NCI-H2081 treated with DMSO at 0.1 percent for 48 hours (cell line): ENCODE results near the gene POU2AF1.
A peak's percentile ranks its signal among the peaks of the same experiment; 100 is the strongest.

Experiments used
- DNase-seq: peaks from one replicate; lab custom pipeline; 2025; lab: John Stamatoyannopoulos, UW

The POU2AF1 gene

DNA sequence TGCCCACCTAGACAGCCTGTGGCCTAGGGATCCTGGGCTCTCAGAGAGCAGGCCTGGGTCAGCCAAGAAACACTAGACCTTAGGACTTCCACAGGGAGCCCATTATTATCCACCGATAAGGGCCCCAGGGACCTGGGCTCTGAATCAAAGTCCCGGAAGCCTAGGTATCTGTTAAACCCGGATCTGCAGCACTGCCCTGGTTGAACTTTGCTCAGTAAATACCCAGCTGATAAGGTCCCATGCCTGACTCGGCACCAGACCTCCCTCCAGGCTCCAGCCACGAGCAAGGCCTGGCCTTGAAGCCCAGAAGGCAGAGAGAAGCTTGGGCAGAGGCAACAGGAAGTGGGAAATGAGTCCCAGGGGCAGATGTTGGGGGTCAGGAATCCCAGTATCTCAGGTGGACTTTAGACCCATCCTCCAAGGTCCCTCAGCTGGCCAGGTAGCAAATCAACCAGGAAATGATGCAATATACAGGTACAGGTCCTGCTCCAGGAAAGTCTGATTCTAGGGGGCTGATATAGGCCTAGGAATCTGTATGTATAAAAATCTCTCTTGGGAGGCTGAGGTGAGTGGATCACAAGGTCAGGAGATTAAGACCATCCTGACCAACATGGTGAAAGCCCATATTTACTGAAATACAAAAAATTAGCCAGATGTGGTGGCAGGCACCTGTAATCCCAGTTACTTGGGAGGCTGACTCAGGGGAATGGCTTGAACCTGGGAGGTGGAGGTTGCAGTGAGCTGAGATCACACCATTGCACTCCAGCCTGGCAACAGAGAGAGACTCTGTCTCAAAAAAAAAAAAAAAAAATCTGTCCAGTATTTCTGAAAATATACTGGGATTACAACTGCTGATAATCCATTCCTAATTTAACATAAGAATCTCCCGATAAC, 18.7 kb downstream of the POU2AF1 start:
- DNase-seq = no peak

DNA sequence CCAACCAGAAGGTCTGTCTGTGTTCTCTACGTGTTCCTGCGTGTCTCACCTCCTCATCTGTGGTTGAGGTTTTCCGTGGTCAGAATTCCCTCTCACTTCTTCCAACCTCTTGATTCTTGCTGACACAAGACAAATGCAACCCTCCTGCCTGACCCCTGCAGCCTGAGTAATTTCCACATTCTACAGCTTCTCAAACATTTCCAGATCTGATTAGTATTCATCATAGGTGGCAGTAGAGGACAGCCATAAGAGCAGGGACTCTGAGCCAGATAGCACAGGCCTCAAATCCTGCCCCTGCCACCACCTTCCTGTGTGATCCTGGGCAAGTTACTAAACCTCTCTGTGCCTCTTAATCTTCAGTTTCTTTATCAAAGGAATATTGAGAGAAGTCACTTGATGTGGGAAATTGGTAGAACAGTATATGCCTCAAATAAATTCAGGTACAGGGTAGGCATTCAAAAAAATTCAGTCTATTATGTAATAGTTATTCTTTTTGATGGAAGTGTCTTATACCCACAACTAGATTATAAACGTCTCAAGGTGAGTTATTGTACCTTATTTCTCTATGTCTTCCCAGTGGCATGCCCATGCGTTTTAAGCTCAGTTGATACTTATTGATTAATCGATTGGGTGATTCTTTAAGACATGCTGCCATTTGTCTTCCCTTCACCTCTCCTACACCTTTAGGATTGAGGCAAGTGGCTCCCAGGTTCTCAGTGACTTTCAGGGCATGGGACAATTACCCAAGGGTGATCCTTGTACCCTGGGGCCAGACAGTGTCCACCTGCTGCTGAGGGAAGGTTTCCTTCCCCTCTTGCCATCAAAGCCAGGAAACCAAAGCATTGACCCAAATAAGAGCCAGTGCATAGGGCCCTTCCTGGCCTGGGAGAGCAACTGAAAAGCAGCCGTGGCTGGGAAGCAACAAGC, 19.6 kb downstream of the POU2AF1 start:
- no peak for DNase-seq

DNA sequence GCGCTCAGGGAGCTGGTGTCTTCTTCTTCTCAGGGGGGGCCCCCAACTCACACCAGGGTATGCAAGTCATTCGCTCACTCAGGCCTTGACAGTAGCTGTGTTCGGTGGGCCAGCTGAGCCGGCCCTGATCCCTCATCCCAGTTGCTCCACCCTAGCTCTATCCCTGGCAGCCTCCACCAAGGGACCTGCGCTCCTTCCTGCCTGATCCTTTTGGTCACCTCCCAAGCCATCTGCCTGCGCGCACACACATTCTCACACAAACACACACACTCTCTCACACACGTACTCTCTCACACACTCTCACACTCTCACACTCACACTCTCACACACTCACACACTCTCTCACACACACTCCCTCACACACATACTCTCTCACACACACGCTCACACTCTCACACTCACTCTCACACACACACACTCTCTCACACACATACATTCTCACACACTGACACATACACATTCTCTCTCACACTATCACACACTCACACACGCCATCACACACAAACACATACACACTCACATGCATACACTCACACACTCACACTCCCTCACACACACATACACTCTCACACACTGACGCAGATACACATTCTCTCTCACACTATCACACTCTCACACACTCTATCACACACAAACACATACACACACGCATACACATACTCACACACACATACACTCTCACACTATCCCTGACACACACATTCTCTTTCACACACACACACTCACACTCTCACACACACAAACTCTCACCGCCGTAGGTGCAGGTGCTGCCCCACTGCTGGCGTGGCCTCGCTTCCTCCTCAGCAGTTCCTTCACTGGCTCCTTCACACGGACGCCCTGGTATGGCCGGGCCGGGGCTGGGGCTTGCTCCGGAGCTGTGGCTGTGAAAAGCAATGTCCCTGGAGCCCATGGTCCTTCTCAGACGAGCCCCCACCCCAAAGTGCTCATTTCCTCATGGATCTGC, 20.8 kb downstream of the POU2AF1 start:
- DNase-seq = no peak

DNA sequence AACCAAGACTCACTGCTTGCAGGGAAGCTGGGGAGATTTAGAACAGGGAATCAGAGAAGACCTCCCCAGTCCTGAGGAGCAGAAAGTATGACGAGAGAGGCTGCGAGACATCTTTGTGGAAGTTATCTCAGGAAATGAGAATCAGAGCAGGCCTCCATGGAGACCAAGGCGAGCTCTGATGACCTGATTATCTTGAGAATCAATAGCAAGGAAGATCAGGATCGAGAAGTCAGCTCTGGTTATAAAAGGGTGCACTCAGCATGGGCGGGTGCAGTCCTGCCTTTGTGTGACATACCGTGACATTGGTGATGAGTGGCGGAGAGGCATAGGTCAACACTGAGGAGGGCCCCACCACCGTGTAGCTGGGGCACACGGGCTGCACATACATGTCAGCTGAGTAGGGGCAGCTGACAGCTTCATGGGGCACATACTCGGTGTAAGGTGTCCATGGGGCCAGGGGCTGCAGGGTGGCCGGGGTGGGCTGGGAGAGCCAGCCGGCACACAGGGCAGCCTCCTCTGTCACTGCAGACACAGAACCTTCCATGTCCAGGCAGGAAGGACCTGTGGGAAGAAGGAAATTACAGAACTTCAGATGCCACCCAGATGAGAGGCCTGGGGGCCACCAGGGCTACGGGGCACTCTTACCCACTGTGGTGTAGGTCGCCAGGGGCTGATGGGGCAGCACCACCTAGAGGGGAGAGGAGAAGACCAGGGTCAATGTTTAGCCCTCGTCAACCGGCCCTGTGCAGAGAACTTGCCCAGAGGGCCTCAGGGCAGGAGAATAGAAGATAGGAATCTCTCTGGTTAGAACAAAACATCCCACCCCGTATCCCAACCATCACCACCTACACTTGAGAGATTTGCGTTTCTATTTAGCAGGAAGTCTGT, 21.7 kb downstream of the POU2AF1 start:
- DNase-seq = no peak

DNA sequence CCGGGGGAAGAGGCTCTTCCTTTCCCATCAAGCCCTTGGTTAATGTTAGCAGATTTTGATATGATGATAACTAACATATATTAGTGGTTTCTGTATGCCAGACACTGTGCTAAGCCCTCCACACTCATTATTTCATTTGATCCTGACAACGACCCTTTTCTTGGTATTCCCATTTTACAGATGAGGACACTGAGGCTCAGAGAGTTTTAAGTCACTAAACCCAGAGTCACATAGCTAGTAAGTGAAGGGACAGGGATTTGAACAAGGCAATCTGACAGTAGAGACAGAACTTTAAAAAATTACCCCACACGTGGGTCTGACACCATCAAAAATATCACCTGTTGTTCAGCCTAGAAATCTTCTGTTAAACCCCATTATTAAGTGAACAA, 22.4 kb downstream of the POU2AF1 start:
- DNase-seq = no peak

DNA sequence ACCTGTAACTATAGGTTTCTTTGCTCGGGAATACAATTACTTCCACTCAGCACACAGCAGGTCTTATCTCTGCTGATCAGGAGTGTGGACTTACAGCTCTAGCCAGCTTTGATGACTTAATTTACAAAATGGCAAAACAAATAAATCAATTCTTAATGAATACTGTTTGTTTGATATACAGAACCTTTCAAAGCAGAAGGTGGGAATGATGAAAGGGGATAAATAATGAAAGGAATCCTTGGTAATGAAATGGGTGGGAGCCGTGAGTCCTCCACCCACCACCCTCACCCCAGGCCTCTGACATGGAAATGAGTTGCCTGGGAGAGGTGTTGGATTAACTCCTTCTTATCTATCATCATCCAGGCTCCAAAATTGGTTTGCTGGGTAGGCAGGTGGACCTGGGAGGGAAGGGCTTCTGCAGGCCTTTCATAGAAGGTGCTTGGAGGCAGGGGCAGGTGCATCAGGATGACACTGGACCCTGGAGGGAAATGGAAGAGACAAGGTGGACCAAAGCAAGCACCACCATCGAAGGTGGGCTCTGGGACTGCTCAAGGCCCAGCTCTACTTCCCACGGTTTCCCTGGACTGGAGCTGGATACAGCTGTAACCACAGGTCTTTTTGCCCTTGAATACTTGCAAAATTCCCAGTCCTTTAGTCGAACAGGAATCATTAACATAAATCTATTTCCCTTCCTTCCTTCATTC, 23.0 kb downstream of the POU2AF1 start:
- peak; percentile 69 for DNase-seq

DNA sequence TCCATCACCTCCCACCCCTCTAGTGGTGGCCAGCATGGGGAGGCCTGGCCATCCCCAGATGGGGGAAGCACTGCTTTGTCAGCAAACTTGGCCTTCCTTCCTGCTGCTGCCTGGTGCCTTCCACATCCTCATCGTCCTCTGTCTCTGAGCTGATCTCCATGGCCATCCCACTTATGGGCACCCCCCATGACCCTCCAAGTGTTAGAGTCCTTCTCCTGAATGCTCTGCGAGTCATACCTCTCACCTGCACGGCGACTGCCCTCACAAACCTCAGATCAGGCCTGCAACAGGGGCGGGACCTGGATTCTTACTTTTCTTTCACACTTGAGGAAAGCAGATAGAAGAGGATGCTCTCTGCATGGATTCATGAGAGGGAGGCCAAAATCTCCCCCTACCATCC, 24.0 kb downstream of the POU2AF1 start:
- DNase-seq = no peak

DNA sequence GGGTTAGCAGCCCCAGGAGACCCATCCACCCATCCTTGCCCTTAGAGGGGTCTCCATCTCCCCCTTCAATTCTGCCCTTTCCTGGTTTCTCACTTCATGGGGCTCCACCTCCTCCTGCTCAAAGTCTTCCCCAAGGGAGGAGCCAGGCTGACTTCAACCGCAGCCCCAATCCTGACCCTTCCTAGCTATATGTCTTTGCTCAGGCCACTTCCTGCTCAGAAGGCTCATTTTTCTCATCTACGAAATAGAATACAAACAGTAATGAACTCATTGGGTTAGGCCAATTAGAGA, 24.5 kb downstream of the POU2AF1 start:
- DNase-seq = no peak

DNA sequence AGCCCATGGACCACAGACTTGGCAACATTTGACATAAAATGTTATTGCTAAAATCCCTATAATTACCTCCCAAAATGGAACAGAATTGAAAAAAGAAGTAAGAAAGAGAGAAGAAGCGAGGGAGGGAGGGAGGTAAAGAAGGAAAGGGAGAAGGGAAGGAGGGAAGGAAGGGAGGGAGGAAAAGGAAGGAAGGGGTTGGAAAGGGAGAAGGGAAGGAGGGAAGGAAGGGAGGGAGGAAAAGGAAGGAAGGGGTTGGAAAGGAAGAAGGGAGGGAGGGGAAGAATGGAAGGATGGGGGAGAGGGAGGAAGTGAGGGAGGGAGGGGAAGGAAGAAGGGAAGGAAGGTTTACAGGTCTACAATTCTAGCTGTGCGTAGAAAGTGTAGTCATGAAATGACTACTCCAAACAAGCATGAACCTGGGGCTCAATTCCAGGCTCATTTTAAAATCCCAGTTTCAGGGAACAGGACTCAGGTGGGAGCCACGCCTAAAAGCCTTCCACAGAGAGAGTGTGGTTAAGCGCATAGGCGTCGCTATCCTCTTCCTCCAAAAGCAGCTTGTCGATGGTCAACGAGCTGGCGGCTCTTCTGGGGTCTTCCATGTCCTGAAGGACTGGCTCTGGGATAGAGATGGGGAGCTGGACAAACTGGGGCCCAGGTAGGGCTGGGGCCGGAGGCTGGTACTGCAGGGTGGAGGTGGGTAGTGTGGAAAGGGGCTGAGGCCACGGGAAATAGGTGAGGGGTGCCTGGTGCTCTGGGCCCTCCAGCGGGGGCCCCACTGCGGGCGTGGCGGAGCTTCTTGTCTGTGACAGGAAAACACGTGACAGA, 25.1 kb downstream of the POU2AF1 start:
- DNase-seq = no peak

DNA sequence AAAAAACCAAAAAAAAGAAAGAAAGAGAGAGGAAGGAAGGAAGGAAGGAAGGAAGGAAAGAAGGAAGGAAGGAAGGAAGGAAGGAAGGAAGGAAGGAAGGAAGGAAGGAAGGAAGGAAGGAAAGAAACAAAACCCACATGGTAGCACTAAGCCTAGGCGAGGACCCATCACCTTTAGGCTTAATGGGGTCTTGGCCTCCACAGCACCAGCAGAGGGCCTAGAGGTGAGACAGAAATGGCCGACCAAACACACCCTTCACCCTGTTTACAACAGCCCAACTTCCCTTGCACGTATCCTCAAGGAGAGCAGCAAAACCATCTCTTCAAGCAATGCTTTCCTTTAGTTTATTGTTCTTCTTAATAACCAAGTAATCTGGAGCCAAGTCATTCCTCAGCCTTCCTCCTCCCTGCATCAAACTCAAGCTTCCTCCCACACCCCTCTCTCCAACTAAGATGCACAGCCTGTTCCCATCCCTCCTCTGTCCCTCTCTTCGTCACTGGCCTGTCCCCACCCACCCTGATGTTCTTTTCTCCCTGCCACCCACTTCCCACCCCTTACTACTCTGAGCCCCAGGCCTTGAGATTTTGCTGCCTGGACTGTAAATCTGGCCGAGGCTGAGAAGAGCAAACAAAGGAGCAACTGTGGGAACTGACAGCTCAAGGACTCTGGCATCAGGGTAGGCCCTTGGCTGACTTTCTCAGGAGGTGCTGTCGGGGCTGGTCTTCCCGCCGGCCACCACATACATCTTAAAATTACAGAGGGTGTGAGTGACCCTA, 26.0 kb downstream of the POU2AF1 start:
- DNase-seq = no peak

DNA sequence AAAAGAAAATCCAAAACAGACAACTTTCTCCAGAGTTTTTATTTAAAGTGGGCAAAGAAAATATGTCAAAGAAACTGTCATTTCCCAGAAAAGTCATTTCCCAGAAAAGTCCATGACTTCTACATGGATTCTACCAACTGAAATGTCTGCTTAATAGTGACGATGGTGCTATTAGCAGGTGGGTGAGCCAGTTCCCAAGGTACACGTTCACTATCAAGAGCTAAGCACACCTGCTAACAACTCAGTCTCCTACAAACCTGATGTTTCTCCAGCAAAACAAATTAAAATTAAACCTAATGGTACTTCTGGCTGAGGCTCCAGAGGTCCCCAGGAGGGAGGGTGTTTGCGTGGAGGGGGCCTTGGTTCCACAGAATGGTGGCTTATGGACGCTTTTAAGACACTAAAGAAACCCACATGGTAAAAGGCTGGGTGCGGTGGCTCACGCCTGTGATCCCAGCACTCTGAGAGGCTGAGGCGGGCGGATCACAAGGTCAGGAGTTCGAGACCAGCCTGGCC, 26.8 kb downstream of the POU2AF1 start:
- DNase-seq = no peak

DNA sequence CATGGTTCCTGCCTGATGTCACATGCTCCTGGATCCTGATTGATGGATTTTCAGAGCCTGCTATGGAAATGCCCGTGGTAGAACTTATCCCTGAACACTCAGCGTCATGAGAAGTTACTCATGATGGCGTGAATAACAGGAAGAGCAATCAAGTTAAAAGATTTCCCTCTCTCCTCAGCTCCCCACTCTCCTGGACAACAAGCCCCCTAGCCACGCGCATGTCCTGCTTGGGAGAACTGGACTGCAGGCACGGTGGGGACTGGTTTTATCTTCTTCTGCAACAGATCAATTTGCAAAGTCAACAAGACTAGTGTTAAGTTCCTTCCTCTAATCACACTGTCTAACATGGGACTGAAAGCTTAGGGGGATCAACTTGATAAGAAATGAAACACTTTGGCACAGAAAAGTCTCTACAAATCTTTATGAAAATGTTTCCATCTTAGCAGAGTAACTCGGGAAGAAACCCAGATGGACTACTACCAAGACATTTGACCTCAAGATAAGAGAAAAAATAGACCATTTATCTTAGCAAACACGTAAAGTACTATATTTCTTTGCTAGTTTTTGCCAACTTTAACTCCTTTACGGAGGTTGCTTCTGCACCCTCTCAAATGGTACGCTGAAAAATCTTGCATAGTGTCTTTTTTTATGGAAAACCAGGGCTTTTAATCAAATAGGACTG, 27.6 kb downstream of the POU2AF1 start:
- DNase-seq = no peak

DNA sequence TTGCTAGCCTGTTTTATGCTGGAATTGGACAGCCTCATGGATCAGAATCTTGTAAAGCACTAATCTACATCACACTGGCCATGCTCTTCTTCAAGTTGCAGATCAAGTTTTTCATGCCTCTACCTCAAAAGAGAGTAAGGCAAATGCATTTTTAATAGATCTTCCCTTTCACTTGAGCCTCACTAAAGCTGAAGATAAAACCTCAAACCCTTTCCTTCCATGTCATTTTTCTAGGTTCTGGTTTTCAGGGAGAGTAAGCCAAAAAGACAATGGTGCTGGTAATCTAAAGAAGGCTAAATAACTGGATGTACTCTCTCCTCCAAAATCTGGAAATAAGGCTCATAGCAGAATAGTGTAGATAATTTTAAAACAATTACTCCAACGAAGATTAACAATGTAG, 28.3 kb downstream of the POU2AF1 start:
- no peak for DNase-seq

DNA sequence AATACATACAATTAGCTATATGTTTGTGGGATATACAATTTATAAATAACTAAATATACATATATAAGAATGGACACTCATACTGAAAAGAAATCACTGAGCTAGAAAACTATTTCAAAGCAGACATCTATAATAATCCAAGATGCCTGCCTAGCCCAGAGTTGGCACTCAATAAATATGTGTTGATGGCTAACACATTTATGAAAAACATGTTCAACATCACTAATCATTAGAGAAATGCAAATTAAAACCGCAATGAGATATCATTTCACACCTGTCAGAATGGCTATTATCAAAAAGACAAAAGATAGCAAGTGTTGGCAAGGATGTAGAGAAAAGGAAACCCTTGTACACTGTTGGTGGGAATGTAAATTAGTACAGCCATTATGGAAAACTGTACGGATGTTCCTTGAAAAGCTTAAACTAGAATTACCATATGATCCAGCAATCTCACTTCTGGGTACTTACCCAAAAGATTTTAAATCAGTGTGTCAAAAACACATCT, 29.8 kb downstream of the POU2AF1 start:
- peak; percentile 10 for DNase-seq

DNA sequence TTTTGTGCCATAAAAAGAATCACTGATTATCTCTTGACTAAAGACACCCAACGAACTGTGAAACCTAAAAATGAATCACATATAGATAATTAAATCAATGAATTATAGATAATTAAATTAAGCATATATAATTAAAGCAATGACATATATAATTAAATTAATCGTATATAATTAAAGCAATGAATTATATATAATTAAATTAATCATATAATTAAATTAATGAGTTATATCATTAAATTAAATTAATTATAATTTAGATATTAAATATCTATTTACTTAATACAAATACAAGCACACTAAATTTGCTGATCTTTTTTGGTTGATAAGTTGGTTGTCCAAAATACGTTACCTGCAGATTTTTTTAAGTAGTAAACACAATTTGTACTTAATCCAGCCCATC, 30.9 kb downstream of the POU2AF1 start:
- no peak for DNase-seq

DNA sequence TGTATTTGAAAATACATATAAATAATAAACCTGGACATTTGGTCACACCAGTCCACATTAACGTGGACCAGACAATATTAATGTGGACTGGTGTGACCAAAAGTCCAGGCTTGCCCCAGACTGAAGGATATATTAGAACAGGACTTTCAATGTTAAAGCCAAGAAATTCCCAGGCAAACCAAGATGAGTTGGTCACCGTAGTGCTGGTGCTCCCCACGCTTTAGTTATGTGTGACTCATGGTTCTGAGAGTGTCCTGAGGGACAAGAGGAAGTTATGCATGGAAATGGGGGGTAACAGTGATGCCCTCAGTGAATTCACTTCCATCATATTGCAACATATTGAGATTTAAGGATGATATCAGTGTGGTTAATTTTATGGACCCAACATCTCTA, 31.4 kb downstream of the POU2AF1 start:
- no peak for DNase-seq

DNA sequence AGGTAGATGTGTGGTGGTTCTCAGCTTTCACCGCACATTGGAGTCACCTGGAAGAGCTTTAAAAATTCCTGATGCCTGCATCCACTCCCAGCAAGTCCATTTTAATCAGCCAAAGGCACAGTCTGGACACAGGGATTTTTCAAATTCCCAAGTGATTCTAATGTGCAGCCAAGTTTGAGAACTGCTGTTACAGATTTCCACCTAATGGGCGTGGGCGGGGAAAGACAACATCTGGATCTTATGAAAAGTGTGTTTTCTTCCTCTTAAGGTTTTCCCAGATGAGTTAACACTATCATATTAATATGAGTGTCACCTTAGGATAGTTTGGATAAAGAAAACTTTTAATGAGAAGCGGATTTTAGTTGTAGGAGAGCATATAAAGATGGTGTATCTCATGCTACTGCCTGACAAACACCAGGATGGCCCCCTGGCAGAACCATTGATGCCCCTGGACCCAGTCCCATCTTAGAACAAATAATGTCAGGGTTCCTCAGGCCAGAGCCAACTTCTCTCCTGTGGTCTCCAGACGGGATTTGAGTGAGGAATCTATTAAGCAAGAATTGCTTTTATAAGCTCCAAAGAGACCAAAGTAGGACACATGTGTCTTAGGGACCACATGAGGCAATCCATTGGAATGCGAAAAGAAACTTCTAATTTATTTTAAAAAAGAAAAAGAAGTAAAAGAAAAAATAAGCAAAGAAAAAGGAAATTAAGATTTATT, 31.9 kb downstream of the POU2AF1 start:
- DNase-seq = no peak
